HCT116 (cell line): ENCODE data around the gene TJAP1. TPM values are rescaled to one million over a fixed set of nuclear protein-coding genes. Genes with fewer than 3 reads are reported as not detected.

ENCODE experiments used
- ATAC-seq: fragments of 200-7000 bp; cut with Tn5 transposase; 2 replicates; pipeline ENCODE4 v1.9.1; 2020; ENCODE audit warnings: mild to moderate bottlenecking, moderate library complexity
- BruUV-seq: library from RNA; stranded (reverse); fragments of 400-500 nt; replicated peaks from 2 replicates; lab custom pipeline; 2021; lab: Mats Ljungman, UMichigan
- CTCF ChIA-PET: fragments of 300-600 bp; sonication (Branson Sonifier 250); formaldehyde crosslinking; loops from one replicate; lab custom pipeline; 2021; ENCODE audit warnings: antibody characterized with exemption; lab: Charles Lee
- POLR2A ChIA-PET: fragments of 300-600, 350-600 bp; sonication (Branson Sonifier 250); formaldehyde crosslinking; loops from one replicate; lab custom pipeline; 2021; ENCODE audit warnings: antibody characterized with exemption; lab: Charles Lee
- RAD21 ChIA-PET, 2 experiments: fragments of 300-600 bp; sonication (Branson Sonifier 250); formaldehyde crosslinking; loops; one replicate each; lab custom pipeline; 2023; ENCODE audit warnings: low total read pairs in 2 of 2; ENCODE audit not compliant: uncharacterized antibody in 2 of 2, unreplicated experiment in 2 of 2, low non-redundant PET in 1 of 2; lab: Charles Lee
- DNase-seq: peaks from one replicate; pipeline ENCODE4 v3.0.0-alpha.2; 2010; ENCODE audit warnings: low read depth, low spot score
- H2AFZ ChIP-seq: fragments of 200-600 bp; shearing (Covaris generic), sonication (generic); 2 replicates; pipeline ENCODE4 v1.6.1; 2017; ENCODE audit warnings: low read depth, mixed run types, mixed read lengths, antibody characterized with exemption, low read length; ENCODE audit not compliant: poor library complexity, severe bottlenecking
- H3K27ac ChIP-seq: 2 replicates; pipeline ENCODE4 v1.5.1; 2012; ENCODE audit warnings: low read depth, low read length
- H3K27me3 ChIP-seq: fragments of 200-600 bp; sonication (generic); 2 replicates; pipeline ENCODE4 v1.6.1; 2016; ENCODE audit warnings: mixed run types, low read length, mixed read lengths; ENCODE audit not compliant: insufficient read depth
- H3K36me3 ChIP-seq, 2 experiments: fragments of 200-500 bp in 1 of 2; fragments of 200-600 bp in 1 of 2; sonication (Bioruptor generic) in 1 of 2; sonication (generic) in 1 of 2; 2 replicates each; pipeline versions ENCODE4 v1.5.1 to v1.6.1; 2014 to 2016; ENCODE audit warnings: low read length in 2 of 2, inconsistent platforms in 1 of 2, mixed read lengths in 1 of 2, mixed run types in 1 of 2; ENCODE audit not compliant: insufficient read depth in 2 of 2, control insufficient read depth in 1 of 2
- H3K4me1 ChIP-seq, 2 experiments: fragments of 200-600 bp in 1 of 2; sonication (generic) in 1 of 2; 2 replicates each; pipeline versions ENCODE4 v1.5.1 to v1.6.1; 2012 to 2017; ENCODE audit warnings: low read length in 2 of 2, inconsistent platforms in 1 of 2, mild to moderate bottlenecking in 1 of 2, mixed read lengths in 1 of 2, mixed run types in 1 of 2, moderate library complexity in 1 of 2; ENCODE audit not compliant: insufficient read depth in 2 of 2, control insufficient read depth in 1 of 2
- H3K4me2 ChIP-seq: fragments of 200-600 bp; sonication (generic); 2 replicates; pipeline ENCODE4 v1.6.1; 2017; ENCODE audit warnings: mixed run types, low read length, mixed read lengths
- H3K4me3 ChIP-seq, 2 experiments: fragments of 200-600 bp in 1 of 2; sonication (generic) in 1 of 2; replicated peaks in 1 of 2; 2 replicates each; pipeline ENCODE4 v1.5.1; 2011 to 2016; ENCODE audit warnings: low read length in 2 of 2, control low read depth in 1 of 2, low read depth in 1 of 2, mild to moderate bottlenecking in 1 of 2, mixed read lengths in 1 of 2, mixed run types in 1 of 2
- H3K79me2 ChIP-seq: fragments of 200-600 bp; sonication (generic); 2 replicates; pipeline ENCODE4 v1.6.1; 2017; ENCODE audit warnings: mild to moderate bottlenecking, mixed run types, low read length, moderate library complexity, mixed read lengths; ENCODE audit not compliant: insufficient read depth
- H3K9ac ChIP-seq: fragments of 200-600 bp; sonication (generic); 2 replicates; pipeline ENCODE4 v1.6.1; 2016; ENCODE audit warnings: low read length, mixed read lengths
- H3K9me2 ChIP-seq: fragments of 200-600 bp; sonication (generic), shearing (Covaris generic); 2 replicates; pipeline ENCODE4 v1.6.1; 2017; ENCODE audit warnings: mixed run types, mild to moderate bottlenecking, moderate library complexity; ENCODE audit not compliant: insufficient read depth
- H3K9me3 ChIP-seq, 2 experiments: fragments of 200-500 bp in 1 of 2; fragments of 200-600 bp in 1 of 2; sonication (Bioruptor generic) in 1 of 2; sonication (generic) in 1 of 2; 2 replicates each; pipeline ENCODE4 v1.6.1; 2014 to 2017; ENCODE audit warnings: low read length in 2 of 2, mixed read lengths in 2 of 2, inconsistent platforms in 1 of 2, low read depth in 1 of 2, mild to moderate bottlenecking in 1 of 2, mixed run types in 1 of 2, moderate library complexity in 1 of 2; ENCODE audit not compliant: control insufficient read depth in 1 of 2, insufficient read depth in 1 of 2
- H4K20me1 ChIP-seq: fragments of 200-600 bp; sonication (generic), shearing (Covaris generic); 2 replicates; pipeline ENCODE4 v1.6.1; 2017; ENCODE audit warnings: mixed run types, mild to moderate bottlenecking, moderate library complexity; ENCODE audit not compliant: insufficient read depth
- ELF1 ChIP-seq: IDR thresholded peaks from 2 replicates; pipeline ENCODE4 v1.6.1; 2012; ENCODE audit warnings: low read depth, borderline replicate concordance
- EZH2phosphoT487 ChIP-seq: fragments of 200-600 bp; IDR thresholded peaks from 2 replicates; pipeline ENCODE4 v1.6.1; 2018; ENCODE audit warnings: antibody characterized with exemption, borderline replicate concordance
- JUND ChIP-seq: IDR thresholded peaks from 2 replicates; pipeline ENCODE4 v1.6.1; 2012
- RAD21 ChIP-seq: IDR thresholded peaks from 2 replicates; pipeline ENCODE4 v1.6.1; 2012; ENCODE audit warnings: low read depth, mild to moderate bottlenecking
- SIN3A ChIP-seq: IDR thresholded peaks from 2 replicates; pipeline ENCODE4 v1.6.1; 2012; ENCODE audit warnings: low read depth
- ZNF274 ChIP-seq: fragments of 200-500 bp; sonication (Bioruptor generic); IDR thresholded peaks from 2 replicates; pipeline ENCODE4 v1.6.1; 2014; ENCODE audit warnings: mild to moderate bottlenecking, low read depth, low read length, inconsistent platforms
- intact Hi-C: fragments of 100-400 bp; cut with micrococcal nuclease; formaldehyde crosslinking; loops from 2 replicates; pipeline ENCODE4 v1.10.0; 2022
- total RNA-seq: library from RNA; stranded (reverse); gene quantifications from one replicate; pipeline ENCODE4 v1.2.1, GENCODE V29; 2021; ENCODE audit not compliant: unreplicated experiment
- TF ChIP-seq, protein P1 (sequence below): IDR thresholded peaks from 2 replicates; pipeline ENCODE4 v1.6.1; 2012
- TF ChIP-seq, protein P2 (sequence below), 3 experiments: fragments of 200-600 bp in 1 of 3; sonication (generic) in 1 of 3; IDR thresholded peaks in 2 of 3; conservative IDR thresholded peaks in 1 of 3; 2 replicates each; pipeline ENCODE4 v1.5.1; 2012 to 2017; ENCODE audit warnings: low read depth in 2 of 3, low read length in 2 of 3, antibody characterized with exemption in 1 of 3, borderline replicate concordance in 1 of 3, control low read depth in 1 of 3, mild to moderate bottlenecking in 1 of 3, mixed read lengths in 1 of 3, mixed run types in 1 of 3, moderate library complexity in 1 of 3; ENCODE audit not compliant: insufficient read depth in 1 of 3

TJAP1 gene
- total RNA-seq, 1 experiment from 2014 or later, result 45.2 TPM

DNA sequence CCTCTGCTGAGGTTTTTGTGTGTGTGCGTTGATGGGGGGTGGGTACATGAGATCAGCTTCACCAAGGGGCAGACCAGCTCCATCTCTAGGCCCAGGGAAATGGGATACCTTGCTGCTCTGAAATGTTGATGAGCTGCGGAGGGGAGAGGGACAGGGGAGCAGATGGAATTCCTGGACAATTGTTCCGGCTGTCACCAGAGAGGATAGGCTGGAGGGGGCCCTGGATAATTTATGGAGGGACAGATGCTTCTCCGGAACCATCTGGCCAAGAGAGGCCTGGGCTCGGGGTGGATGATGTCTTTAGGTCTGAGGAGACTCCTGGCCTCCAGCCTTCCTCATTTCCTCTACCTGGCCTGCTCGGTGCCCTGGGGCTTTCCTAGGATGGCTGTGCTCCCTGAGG, 1.9 kb upstream of the TJAP1 start:
- DNase-seq, result no peak
- Histone ChIP-seq H3K27me3 (no peaks in the 10 kb centered on the region), H3K36me3 (no peaks in the 10 kb centered on the region), H3K27ac (no peak overlapping the region), H3K4me2 (no peak overlapping the region), H3K4me1 (peaks cover 16 to 37% of the 10 kb centered on the region in 2 experiments), H3K9me3 (no peaks in the 10 kb centered on the region), H3K9me2 (no peaks in the 10 kb centered on the region), H3K4me3 (no peak overlapping the region), H3K79me2 (peaks cover 30% of the 10 kb centered on the region), H3K9ac (no peak overlapping the region), H2AFZ (no peak overlapping the region), H4K20me1 (no peaks in the 10 kb centered on the region)
- no peak for TF ChIP-seq RAD21
- TF ChIP-seq SIN3A, result no peak
- TF ChIP-seq JUND, result no peak
- no peak for TF ChIP-seq ELF1
- TF ChIP-seq, protein P1, sequence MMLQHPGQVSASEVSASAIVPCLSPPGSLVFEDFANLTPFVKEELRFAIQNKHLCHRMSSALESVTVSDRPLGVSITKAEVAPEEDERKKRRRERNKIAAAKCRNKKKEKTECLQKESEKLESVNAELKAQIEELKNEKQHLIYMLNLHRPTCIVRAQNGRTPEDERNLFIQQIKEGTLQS, result no peak
- TF ChIP-seq EZH2phosphoT487, result no peak
- TF ChIP-seq ZNF274, result no peak
- TF ChIP-seq, protein P2, sequence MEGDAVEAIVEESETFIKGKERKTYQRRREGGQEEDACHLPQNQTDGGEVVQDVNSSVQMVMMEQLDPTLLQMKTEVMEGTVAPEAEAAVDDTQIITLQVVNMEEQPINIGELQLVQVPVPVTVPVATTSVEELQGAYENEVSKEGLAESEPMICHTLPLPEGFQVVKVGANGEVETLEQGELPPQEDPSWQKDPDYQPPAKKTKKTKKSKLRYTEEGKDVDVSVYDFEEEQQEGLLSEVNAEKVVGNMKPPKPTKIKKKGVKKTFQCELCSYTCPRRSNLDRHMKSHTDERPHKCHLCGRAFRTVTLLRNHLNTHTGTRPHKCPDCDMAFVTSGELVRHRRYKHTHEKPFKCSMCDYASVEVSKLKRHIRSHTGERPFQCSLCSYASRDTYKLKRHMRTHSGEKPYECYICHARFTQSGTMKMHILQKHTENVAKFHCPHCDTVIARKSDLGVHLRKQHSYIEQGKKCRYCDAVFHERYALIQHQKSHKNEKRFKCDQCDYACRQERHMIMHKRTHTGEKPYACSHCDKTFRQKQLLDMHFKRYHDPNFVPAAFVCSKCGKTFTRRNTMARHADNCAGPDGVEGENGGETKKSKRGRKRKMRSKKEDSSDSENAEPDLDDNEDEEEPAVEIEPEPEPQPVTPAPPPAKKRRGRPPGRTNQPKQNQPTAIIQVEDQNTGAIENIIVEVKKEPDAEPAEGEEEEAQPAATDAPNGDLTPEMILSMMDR (IDR thresholded peaks at IDR 0.05 in 2 of 3, conservative IDR thresholded peaks at IDR 0.05 in 1 of 3; ENCODE audit: borderline replicate concordance in 1 of 3, insufficient read depth in 1 of 3, low read depth in 2 of 3, low read length in 2 of 3), result no peak
- ChIA-PET POLR2A (no interaction called here), RAD21 (no interaction called here), CTCF (no interaction called here)
- intact Hi-C loops, result no loop called here
- no TSS peak for BruUV-seq
- ATAC-seq, result no peak
